K562 (cell line): ENCODE results near the gene HSPB6. TPM values are rescaled to one million over a fixed set of nuclear protein-coding genes. Genes with fewer than 3 reads are reported as not detected.

Experiments
- ATAC-seq: fragments of 200-7000 bp; cut with Tn5 transposase; 3 replicates; pipeline ENCODE4 v1.9.1; 2020; ENCODE audit warnings: moderate library complexity
- BruUV-seq: library from RNA; stranded (reverse); fragments of 400-500 nt; replicated peaks from 2 replicates; lab custom pipeline; 2021; lab: Mats Ljungman, UMichigan
- CTCF ChIA-PET: fragments of 300-600 bp; formaldehyde crosslinking; extraction: SDS; loops from one replicate; lab custom pipeline; 2021; ENCODE audit warnings: low intra/inter-chr PET ratio; lab: Yijun Ruan, JAX
- POLR2A ChIA-PET: fragments of 300-600, 350-650 bp; sonication (Branson Sonifier 250); formaldehyde crosslinking; extraction: SDS; loops from one replicate; lab custom pipeline; 2021; ENCODE audit warnings: antibody characterized with exemption, inconsistent platforms; lab: Yijun Ruan, JAX
- DNase-seq, 4 experiments: peaks; one replicate each; pipeline versions ENCODE4 v3.0.0 to v3.0.0-alpha.2; 2011 to 2018; ENCODE audit warnings: low spot score in 3 of 4, mixed read lengths in 3 of 4; ENCODE audit errors: extremely low read depth in 1 of 4
- FAIRE-seq: peaks from 2 replicates; lab custom pipeline; 2011; peaks lifted over from hg19 to GRCh38; lab: Jason Lieb, UNC
- H2AFZ ChIP-seq: 2 replicates; pipeline ENCODE4 v1.6.0; 2011; ENCODE audit warnings: low read depth, low read length, control low read depth, inconsistent platforms
- H3K27ac ChIP-seq: fragments of 200-600 bp; 3 replicates; pipeline ENCODE4 v1.8.0; 2011; ENCODE audit warnings: low read depth, mild to moderate bottlenecking, control low read depth, inconsistent platforms, low read length, moderate library complexity, mixed read lengths; ENCODE audit errors: extremely low read depth
- H3K27me3 ChIP-seq, 2 experiments: fragments of 300-600 bp in 1 of 2; 2 replicates in 1 of 2; 3 replicates in 1 of 2; pipeline versions ENCODE4 v1.6.0 to v1.8.0; 2011; ENCODE audit warnings: inconsistent platforms in 2 of 2, low read length in 2 of 2, mild to moderate bottlenecking in 1 of 2, mixed read lengths in 1 of 2, moderate library complexity in 1 of 2; ENCODE audit not compliant: control insufficient read depth in 2 of 2, insufficient read depth in 2 of 2
- H3K36me3 ChIP-seq: fragments of 300-600 bp; 3 replicates; pipeline ENCODE4 v1.8.0; 2011; ENCODE audit warnings: mild to moderate bottlenecking, low read length, inconsistent platforms; ENCODE audit not compliant: control insufficient read depth, insufficient read depth
- H3K4me1 ChIP-seq, 2 experiments: fragments of 200-600 bp in 1 of 2; replicated peaks in 1 of 2; 2 replicates in 1 of 2; 3 replicates in 1 of 2; pipeline versions ENCODE4 v1.5.1 to v1.8.0; 2011; ENCODE audit warnings: inconsistent platforms in 2 of 2, low read length in 2 of 2, mild to moderate bottlenecking in 1 of 2, mixed read lengths in 1 of 2, moderate library complexity in 1 of 2; ENCODE audit not compliant: control insufficient read depth in 2 of 2, insufficient read depth in 2 of 2
- H3K4me2 ChIP-seq: 2 replicates; pipeline ENCODE4 v1.6.1; 2011; ENCODE audit warnings: low read length, control low read depth, inconsistent platforms, mixed read lengths; ENCODE audit not compliant: insufficient read depth
- H3K4me3 ChIP-seq: fragments of 200-600 bp; sonication (generic), shearing (Covaris generic); 2 replicates; pipeline ENCODE4 v1.5.1; 2016; ENCODE audit warnings: control low read depth, inconsistent platforms
- H3K79me2 ChIP-seq: fragments of 200-600 bp; 3 replicates; pipeline ENCODE4 v1.8.0; 2011; ENCODE audit warnings: low read length, inconsistent platforms; ENCODE audit not compliant: control insufficient read depth, insufficient read depth
- H3K9ac ChIP-seq, 2 experiments: 2 replicates each; pipeline versions ENCODE4 v1.6.0 to v1.6.1; 2011; ENCODE audit warnings: low read depth in 2 of 2, low read length in 2 of 2, control low read depth in 1 of 2, inconsistent platforms in 1 of 2, mild to moderate bottlenecking in 1 of 2, mixed read lengths in 1 of 2; ENCODE audit not compliant: insufficient read depth in 1 of 2
- H3K9me1 ChIP-seq: one replicate; pipeline ENCODE4 v1.6.0; 2011; ENCODE audit warnings: inconsistent platforms, mild to moderate bottlenecking, low read length, moderate library complexity; ENCODE audit not compliant: control insufficient read depth, insufficient read depth
- H3K9me3 ChIP-seq: replicated peaks from 2 replicates; pipeline ENCODE4 v1.5.1; 2011; ENCODE audit warnings: low read depth, low read length, inconsistent platforms; ENCODE audit not compliant: control insufficient read depth, insufficient read depth
- H4K20me1 ChIP-seq: replicated peaks from 2 replicates; pipeline ENCODE4 v1.6.1; 2011; ENCODE audit warnings: low read length, inconsistent platforms, mixed read lengths; ENCODE audit not compliant: control insufficient read depth, insufficient read depth
- DPF2 ChIP-seq: fragments of 450-650 bp; IDR thresholded peaks from 2 replicates; pipeline ENCODE4 v1.6.1; 2016
- KHSRP ChIP-seq: fragments of 450-650 bp; IDR thresholded peaks from 2 replicates; pipeline ENCODE4 v1.6.1; 2017
- KLF16 ChIP-seq: IDR thresholded peaks from 2 replicates; pipeline ENCODE4 v1.6.1; 2016; ENCODE audit warnings: antibody characterized with exemption
- LCOR ChIP-seq: sonication (generic); formaldehyde crosslinking; IDR thresholded peaks from 2 replicates; pipeline ENCODE4 v1.8.0; 2022; ENCODE audit warnings: mild to moderate bottlenecking, missing genetic modification reagents
- SMARCA4 ChIP-seq: fragments of 450-650 bp; IDR thresholded peaks from 2 replicates; pipeline ENCODE4 v1.6.1; 2016
- TAL1 ChIP-seq: fragments of 450-650 bp; IDR thresholded peaks from 2 replicates; pipeline ENCODE4 v1.6.1; 2016; ENCODE audit warnings: mild to moderate bottlenecking
- THRAP3 ChIP-seq: fragments of 450-650 bp; IDR thresholded peaks from 2 replicates; pipeline ENCODE4 v1.6.1; 2016; ENCODE audit warnings: mild to moderate bottlenecking, inconsistent platforms, borderline replicate concordance
- ZNF197 ChIP-seq: fragments of 200-800 bp; sonication (Bioruptor generic); IDR thresholded peaks from 2 replicates; pipeline ENCODE4 v1.6.1; 2016; ENCODE audit warnings: low read depth, missing genetic modification characterization, missing compliant biosample characterization
- ZNF445 ChIP-seq: fragments of 250-450 bp; sonication (Bioruptor Pico); IDR thresholded peaks from 2 replicates; pipeline ENCODE4 v1.4.0; 2020; ENCODE audit warnings: low read depth, mild to moderate bottlenecking, moderate library complexity
- WGBS: fragments of 100-300 bp; shearing (Covaris generic); methylation state at CpG from one replicate; pipeline ENCODE4 v1.1.6; 2016; ENCODE audit warnings: low coverage, mixed read lengths; ENCODE audit not compliant: insufficient coverage; ENCODE audit errors: missing lambda C conversion rate; 5-methylcytosine and 5-hydroxymethylcytosine counted together
- in situ Hi-C: fragments of 300-500 bp; cut with MboI; formaldehyde crosslinking; loops from 4 replicates; pipeline ENCODE4 v1.15.0; 2018; ENCODE audit warnings: inconsistent platforms, mixed read lengths
- intact Hi-C: fragments of 100-400 bp; cut with micrococcal nuclease; formaldehyde crosslinking; loops from 2 replicates; pipeline ENCODE4 v1.14.2; 2022
- polyA plus RNA-seq, 8 experiments: library from polyadenylated mRNA; depleted of rRNA in 4 of 8; stranded (reverse) in 5 of 8; unstranded in 3 of 8; fragments of >200 nt; fragmentation: Nextera tagmentation in 2 of 8; fragmentation: Illumina TruSeq in 1 of 8; extraction: Ambion mirVana in 2 of 8; extraction: Trizol in 1 of 8; gene quantifications; 2 replicates each; pipeline versions ENCODE4 v1.2.1 to v1.2.3, GENCODE V29; 2011 to 2014; ENCODE audit warnings: inconsistent platforms in 1 of 8, missing spikeins in 1 of 8
- total RNA-seq, 7 experiments: library from RNA; depleted of rRNA in 6 of 7; stranded (reverse); fragments of >200 nt in 6 of 7; fragmentation: Illumina TruSeq in 2 of 7; extraction: Trizol in 2 of 7; gene quantifications; 2 replicates each; pipeline versions ENCODE4 v1.2.1 to v1.2.3, GENCODE V29; 2011 to 2021; ENCODE audit warnings: low replicate concordance in 1 of 7
- TF ChIP-seq, protein P1 (sequence below), 3 experiments: fragments of 200-800 bp in 1 of 3; sonication (Bioruptor generic) in 1 of 3; sonication (generic) in 1 of 3; formaldehyde crosslinking in 1 of 3; IDR thresholded peaks; 2 replicates each; pipeline versions ENCODE4 v1.6.1 to v1.8.0; 2016 to 2022; ENCODE audit warnings: mild to moderate bottlenecking in 2 of 3, missing compliant biosample characterization in 2 of 3, missing genetic modification characterization in 2 of 3, missing genetic modification reagents in 1 of 3
- TF ChIP-seq, protein P2 (sequence below): fragments of 250-450 bp; sonication (Bioruptor Pico); IDR thresholded peaks from 2 replicates; pipeline ENCODE4 v1.9.0; 2021; ENCODE audit warnings: mild to moderate bottlenecking

The HSPB6 gene
- total and polyA plus RNA-seq, 9 of the 15 experiments (the other 6 are each of a cell fraction or from before 2014, with no cell fraction given): 0.55 TPM; not detected in 8

DNA sequence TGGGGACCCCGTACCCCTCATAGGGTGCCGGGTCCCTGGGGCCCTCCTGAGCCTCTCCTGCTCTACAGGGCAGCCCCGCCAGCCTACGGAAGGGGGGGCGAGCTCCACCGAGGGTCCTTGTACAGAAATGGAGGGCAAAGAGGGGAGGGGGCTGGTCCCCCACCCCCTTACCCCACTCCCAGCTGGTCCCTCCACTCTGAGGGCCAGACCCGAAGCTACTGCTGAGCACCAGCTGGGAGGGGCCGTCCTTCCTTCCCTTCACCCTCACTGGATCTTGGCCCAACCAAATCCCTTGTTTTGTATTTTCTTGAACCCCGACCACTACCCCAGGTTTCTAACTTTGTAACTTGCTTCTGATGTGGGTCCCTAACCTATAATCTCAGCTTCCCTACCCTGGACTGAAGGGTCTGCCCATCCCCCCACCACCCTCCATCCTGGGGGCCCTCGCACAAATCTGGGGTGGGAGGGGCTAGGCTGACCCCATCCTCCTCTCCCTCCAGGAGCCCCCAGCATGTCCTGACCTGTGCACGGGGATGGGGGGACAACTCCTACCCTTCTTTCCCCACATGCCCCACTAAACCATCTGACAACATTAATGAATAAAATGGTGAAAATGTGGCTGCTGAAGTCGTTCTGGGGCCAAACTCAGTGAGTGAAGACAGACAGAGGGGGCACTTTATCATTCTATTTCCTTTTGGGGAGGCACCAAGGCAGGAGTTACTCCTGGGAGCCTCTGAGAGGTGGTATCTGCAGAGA is 31.6 kb upstream of the HSPB6 start:
- Histone ChIP-seq H3K9me3 (no peaks in the 10 kb centered on the region), H3K79me2 (no peaks in the 10 kb centered on the region), H2AFZ (no peak overlapping the region), H3K9ac (no peak overlapping the region), H3K9me1 (no peaks in the 10 kb centered on the region), H4K20me1 (no peaks in the 10 kb centered on the region)
- BruUV-seq: no TSS peak
- in situ Hi-C loops: no loop called here
- ATAC-seq: no peak
- TF ChIP-seq LCOR (CRISPR knock-in tag) (no peak), DPF2 (no peak), KHSRP (no peak), KLF16 (no peak), ZNF197 (CRISPR knock-in tag) (no peak), TAL1 (no peak), THRAP3 (no peak), ZNF445 (CRISPR knock-in tag) (no peak), SMARCA4 (no peak)
- TF ChIP-seq, protein P1, sequence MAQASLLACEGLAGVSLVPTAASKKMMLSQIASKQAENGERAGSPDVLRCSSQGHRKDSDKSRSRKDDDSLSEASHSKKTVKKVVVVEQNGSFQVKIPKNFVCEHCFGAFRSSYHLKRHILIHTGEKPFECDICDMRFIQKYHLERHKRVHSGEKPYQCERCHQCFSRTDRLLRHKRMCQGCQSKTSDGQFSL (CRISPR knock-in tag; IDR thresholded peaks at IDR 0.05): no peak
- TF ChIP-seq, protein P1 (tag; IDR thresholded peaks at IDR 0.05): no peak
- TF ChIP-seq, protein P2, sequence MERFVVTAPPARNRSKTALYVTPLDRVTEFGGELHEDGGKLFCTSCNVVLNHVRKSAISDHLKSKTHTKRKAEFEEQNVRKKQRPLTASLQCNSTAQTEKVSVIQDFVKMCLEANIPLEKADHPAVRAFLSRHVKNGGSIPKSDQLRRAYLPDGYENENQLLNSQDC: no peak
- TF ChIP-seq, all 486 proteins: peak for 0
- H3K36me3 ChIP-seq: no peaks in the 10 kb centered on the region
- POLR2A ChIA-PET: interaction anchor here (1.2 to 1.3 kb wide), 2 partner anchors 11 to 22 kb away, joined by 3 read pairs; no protein-coding TSS in a partner anchor
- H3K27ac ChIP-seq: no peak overlapping the region
- FAIRE-seq (no peak), DNase-seq (no peak)
- H3K27me3 ChIP-seq: no peaks in the 10 kb centered on the region
- CTCF ChIA-PET: no interaction called here
- peaks cover 0 to 60% of the 10 kb centered on the region in 2 experiments; a peak in 3 of 5 replicates for H3K4me1 ChIP-seq
- no peak overlapping the region for H3K4me3 ChIP-seq
- no peak overlapping the region for H3K4me2 ChIP-seq
- intact Hi-C loops: no loop called here
- WGBS: 28% methylated on average over 5 of the region's 12 CpGs
